H9 (cell line): ENCODE measurements around the gene AS3MT. TPM values are rescaled to one million over a fixed set of nuclear protein-coding genes. Genes with fewer than 3 reads are reported as not detected.

Experiments
- DNase-seq: peaks from one replicate; pipeline ENCODE4 v3.0.0-alpha.2; 2017
- H2AFZ ChIP-seq: one replicate; pipeline ENCODE4 v1.6.1; 2013; ENCODE audit warnings: mild to moderate bottlenecking, low read length, control low read depth, moderate library complexity
- H2AK5ac ChIP-seq: 2 replicates; pipeline ENCODE4 v1.6.1; 2013; ENCODE audit warnings: low read length, control low read depth, mixed read lengths; ENCODE audit not compliant: insufficient read length
- H2BK120ac ChIP-seq: one replicate; pipeline ENCODE4 v1.6.1; 2013; ENCODE audit warnings: low read depth, mild to moderate bottlenecking, low read length, control low read depth, inconsistent platforms; ENCODE audit not compliant: poor library complexity, severe bottlenecking
- H2BK12ac ChIP-seq: 2 replicates; pipeline ENCODE4 v1.6.1; 2013; ENCODE audit warnings: low read length, control low read depth, mixed read lengths, low read depth; ENCODE audit not compliant: insufficient read length
- H2BK15ac ChIP-seq: 2 replicates; pipeline ENCODE4 v1.6.1; 2013; ENCODE audit warnings: low read depth, low read length, control low read depth
- H2BK20ac ChIP-seq: one replicate; pipeline ENCODE4 v1.6.1; 2013; ENCODE audit warnings: low read depth, mild to moderate bottlenecking, low read length, control low read depth, inconsistent platforms; ENCODE audit not compliant: poor library complexity, severe bottlenecking
- H2BK5ac ChIP-seq: 2 replicates; pipeline ENCODE4 v1.6.1; 2013; ENCODE audit warnings: low read length, control low read depth, mixed read lengths; ENCODE audit not compliant: insufficient read length
- H3K14ac ChIP-seq: 2 replicates; pipeline ENCODE4 v1.6.1; 2013; ENCODE audit warnings: low read length, control low read depth; ENCODE audit not compliant: insufficient read depth
- H3K18ac ChIP-seq: 2 replicates; pipeline ENCODE4 v1.6.1; 2013; ENCODE audit warnings: low read depth, mild to moderate bottlenecking, mixed read lengths, low read length, control low read depth; ENCODE audit not compliant: insufficient read length
- H3K23ac ChIP-seq: 2 replicates; pipeline ENCODE4 v1.6.1; 2013; ENCODE audit warnings: low read length, control low read depth, mixed read lengths, low read depth; ENCODE audit not compliant: insufficient read length
- H3K23me2 ChIP-seq: 2 replicates; pipeline ENCODE4 v1.6.1; 2013; ENCODE audit warnings: low read depth, mild to moderate bottlenecking, mixed read lengths, low read length, control low read depth; ENCODE audit not compliant: insufficient read length, poor library complexity, severe bottlenecking
- H3K27ac ChIP-seq: 2 replicates; pipeline ENCODE4 v1.5.1; 2013; ENCODE audit warnings: low read length, control low read depth, mixed read lengths, low read depth; ENCODE audit not compliant: insufficient read length
- H3K27me3 ChIP-seq: 2 replicates; pipeline ENCODE4 v1.6.1; 2013; ENCODE audit warnings: low read length, control low read depth, inconsistent platforms; ENCODE audit not compliant: insufficient read depth
- H3K4ac ChIP-seq: 2 replicates; pipeline ENCODE4 v1.6.1; 2013; ENCODE audit warnings: low read depth, mild to moderate bottlenecking, control low read depth, inconsistent platforms, low read length, moderate library complexity
- H3K4me1 ChIP-seq: 2 replicates; pipeline ENCODE4 v1.6.1; 2013; ENCODE audit warnings: low read length, control low read depth, inconsistent platforms; ENCODE audit not compliant: insufficient read depth
- H3K4me2 ChIP-seq: 2 replicates; pipeline ENCODE4 v1.6.1; 2013; ENCODE audit warnings: low read length, control low read depth, mixed read lengths; ENCODE audit not compliant: insufficient read length, insufficient read depth
- H3K56ac ChIP-seq: 2 replicates; pipeline ENCODE4 v1.6.1; 2013; ENCODE audit warnings: low read depth, mild to moderate bottlenecking, mixed read lengths, low read length, control low read depth; ENCODE audit not compliant: insufficient read length
- H3K79me1 ChIP-seq: 2 replicates; pipeline ENCODE4 v1.6.1; 2013; ENCODE audit warnings: low read depth, mild to moderate bottlenecking, moderate library complexity, low read length, control low read depth, inconsistent platforms; ENCODE audit not compliant: insufficient read depth, poor library complexity, severe bottlenecking
- H3K79me2 ChIP-seq: 2 replicates; pipeline ENCODE4 v1.6.1; 2013; ENCODE audit warnings: low read length, control low read depth, inconsistent platforms; ENCODE audit not compliant: insufficient read depth
- H3K9ac ChIP-seq: 2 replicates; pipeline ENCODE4 v1.6.1; 2013; ENCODE audit warnings: low read length, control low read depth, mixed read lengths; ENCODE audit not compliant: insufficient read length; ENCODE audit errors: extremely low read depth
- H3K9me3 ChIP-seq: one replicate; pipeline ENCODE4 v1.6.1; 2013; ENCODE audit warnings: low read depth, low read length, inconsistent platforms; ENCODE audit not compliant: control insufficient read depth
- H3T11ph ChIP-seq: one replicate; pipeline ENCODE4 v1.6.1; 2013; ENCODE audit warnings: mild to moderate bottlenecking, low read length, control low read depth, inconsistent platforms
- H4K20me1 ChIP-seq: one replicate; pipeline ENCODE4 v1.6.1; 2013; ENCODE audit not compliant: control insufficient read depth, insufficient read length, insufficient read depth
- H4K5ac ChIP-seq: 2 replicates; pipeline ENCODE4 v1.6.1; 2013; ENCODE audit warnings: low read depth, mild to moderate bottlenecking, mixed read lengths, low read length, control low read depth; ENCODE audit not compliant: insufficient read length
- H4K8ac ChIP-seq: replicated peaks from 2 replicates; pipeline ENCODE4 v1.6.1; 2013; ENCODE audit warnings: low read length, control low read depth, mixed read lengths, low read depth; ENCODE audit not compliant: insufficient read length
- H4K91ac ChIP-seq: 2 replicates; pipeline ENCODE4 v1.6.1; 2013; ENCODE audit warnings: low read depth, mild to moderate bottlenecking, moderate library complexity, mixed read lengths, low read length, control low read depth; ENCODE audit not compliant: insufficient read length
- H3K27ac Mint-ChIP-seq, 3 experiments: 2 replicates in 2 of 3; 3 replicates in 1 of 3; pipeline ENCODE4 v1.8.0; 2020 to 2021; ENCODE audit warnings: mixed read lengths in 3 of 3, mild to moderate bottlenecking in 1 of 3, moderate library complexity in 1 of 3
- H3K27me3 Mint-ChIP-seq: 2 replicates; pipeline ENCODE4 v1.8.0; 2021; ENCODE audit warnings: low read depth, mild to moderate bottlenecking, moderate library complexity, mixed read lengths
- H3K36me3 Mint-ChIP-seq, 3 experiments: 2 replicates in 2 of 3; 3 replicates in 1 of 3; pipeline ENCODE4 v1.8.0; 2020 to 2021; ENCODE audit warnings: low read depth in 3 of 3, mixed read lengths in 3 of 3; ENCODE audit not compliant: insufficient read depth in 1 of 3
- H3K4me1 Mint-ChIP-seq, 2 experiments: 2 replicates each; pipeline ENCODE4 v1.8.0; 2020; ENCODE audit warnings: mixed read lengths in 2 of 2
- H3K4me3 Mint-ChIP-seq, 2 experiments: 2 replicates in 1 of 2; 3 replicates in 1 of 2; pipeline ENCODE4 v1.8.0; 2020 to 2021; ENCODE audit warnings: mild to moderate bottlenecking in 2 of 2, mixed read lengths in 2 of 2, moderate library complexity in 1 of 2
- H3K9me3 Mint-ChIP-seq, 2 experiments: 2 replicates in 1 of 2; 3 replicates in 1 of 2; pipeline ENCODE4 v1.8.0; 2020; ENCODE audit warnings: mild to moderate bottlenecking in 2 of 2, mixed read lengths in 2 of 2, moderate library complexity in 1 of 2
- CTCF ChIP-seq: fragments of 200-600 bp; sonication (generic); conservative IDR thresholded peaks from 3 replicates; pipeline ENCODE4 v1.8.0; 2021; ENCODE audit warnings: antibody characterized with exemption, mild to moderate bottlenecking
- WGBS: extraction: QIAGEN DNeasy Blood & Tissue Kit; methylation state at CpG from one replicate; pipeline ENCODE4 v1.1.7; 2013; ENCODE audit warnings: missing lambda C conversion rate, low lambda C conversion rate, mixed read lengths; ENCODE audit not compliant: insufficient read length; ENCODE audit errors: extremely low coverage; 5-methylcytosine and 5-hydroxymethylcytosine counted together
- total RNA-seq: library from RNA; stranded (reverse); gene quantifications from 2 replicates; pipeline ENCODE4 v1.2.1, GENCODE V29; 2021

The AS3MT gene
- total RNA-seq, 1 experiment from 2014 or later = 16.4 TPM

GRCh38 chr10:102870221-102870620 is 951 bp downstream of the AS3MT start:
- Histone ChIP-seq H2BK12ac (no peak overlapping the region), H2AK5ac (no peak overlapping the region), H4K8ac (no peak overlapping the region), H3K56ac (no peak overlapping the region), H2BK5ac (no peak overlapping the region), H3K4me2 (peak overlapping the region; percentile 70), H2AFZ (no peak overlapping the region), H3K4me1 (no peaks in the 10 kb centered on the region; the same call in 1 of the 2 replicates), H4K91ac (no peak overlapping the region), H3T11ph (no peak overlapping the region), H3K18ac (no peak overlapping the region), H3K4ac (no peak overlapping the region), H3K9ac (no peak overlapping the region), H3K27ac (no peak overlapping the region), H3K14ac (no peak overlapping the region), H2BK120ac (no peak overlapping the region), H3K79me1 (no peaks in the 10 kb centered on the region), H4K5ac (no peak overlapping the region), H3K27me3 (no peaks in the 10 kb centered on the region; the same call in 1 of the 2 replicates), H2BK20ac (no peak overlapping the region), H3K23ac (no peak overlapping the region), H3K9me3 (no peaks in the 10 kb centered on the region), H3K79me2 (no peaks in the 10 kb centered on the region), H3K23me2 (peaks cover 6% of the 10 kb centered on the region), H4K20me1 (no peaks in the 10 kb centered on the region), H2BK15ac (no peak overlapping the region)
- peaks cover 2% of the 10 kb centered on the region; the same call in 1 of the 2 replicates for H3K27me3 Mint-ChIP-seq
- H3K27ac Mint-ChIP-seq = peak overlapping the region; percentile 15 to 95 (median 43); a peak in 2 of 7 replicates
- peak overlapping the region; percentile 79 to 91 for H3K4me3 Mint-ChIP-seq
- H3K9me3 Mint-ChIP-seq = no peaks in the 10 kb centered on the region
- peaks cover 0 to 4% (median 0%) of the 10 kb centered on the region in 3 experiments; a peak in 4 of 7 replicates for H3K36me3 Mint-ChIP-seq
- DNase-seq = peak; percentile 35
- peaks cover 15 to 17% of the 10 kb centered on the region in 2 experiments for H3K4me1 Mint-ChIP-seq
- TF ChIP-seq CTCF = no peak
- no CpG with 5 or more reads among the region's 10 CpGs for WGBS
